Stimulated activated CD4-positive, alpha-beta T cell treated with anti-CD3 and anti-CD28 coated beads, TNF-alpha, amount 100 ng/mL, for 1 hour (primary cell): ENCODE measurements around the gene ALK.

ENCODE experiments used
- DNase-seq, 3 donors: peaks; one replicate each; pipeline ENCODE4 v3.0.0-alpha.2; 2020; ENCODE audit warnings: low read depth in 3 of 3, low spot score in 1 of 3

Gene ALK

GRCh38 chr2:29462293-29462692 is 459.1 kb downstream of the ALK start:
- DNase-seq = no peak

- no peak for DNase-seq
Observed at GRCh38 chr2:29460190-29460589, 461.2 kb downstream of the ALK start.

- DNase-seq = no peak
Observed at GRCh38 chr2:29459445-29460179, 461.8 kb downstream of the ALK start.

- no peak for DNase-seq
Observed at GRCh38 chr2:29456429-29456828, 465.0 kb downstream of the ALK start.

- no peak for DNase-seq
Observed at GRCh38 chr2:29455200-29455860, 466.1 kb downstream of the ALK start.

GRCh38 chr2:29452036-29452435 is 469.4 kb downstream of the ALK start:
- DNase-seq = no peak

- no peak for DNase-seq
Observed at GRCh38 chr2:29450596-29451222, 470.7 kb downstream of the ALK start.

- no peak for DNase-seq
Observed at GRCh38 chr2:29449499-29449898, 471.9 kb downstream of the ALK start.

GRCh38 chr2:29448096-29448688 is 473.2 kb downstream of the ALK start:
- no peak for DNase-seq

- DNase-seq = no peak
Observed at GRCh38 chr2:29447513-29447912, 473.9 kb downstream of the ALK start.

- no peak for DNase-seq
Observed at GRCh38 chr2:29446847-29447246, 474.5 kb downstream of the ALK start.

- no peak for DNase-seq
Observed at GRCh38 chr2:29444150-29444549, 477.2 kb downstream of the ALK start.

- no peak for DNase-seq
Observed at GRCh38 chr2:29443627-29444026, 477.8 kb downstream of the ALK start.

GRCh38 chr2:29443151-29443550 is 478.2 kb downstream of the ALK start:
- no peak for DNase-seq

GRCh38 chr2:29440921-29441623 is 480.3 kb downstream of the ALK start:
- no peak for DNase-seq

GRCh38 chr2:29433920-29434319 is 487.5 kb downstream of the ALK start:
- no peak for DNase-seq

- DNase-seq = no peak
Observed at GRCh38 chr2:29433128-29433527, 488.3 kb downstream of the ALK start.

- DNase-seq = no peak
Observed at GRCh38 chr2:29431485-29431884, 489.9 kb downstream of the ALK start.

GRCh38 chr2:29430382-29431112 is 490.8 kb downstream of the ALK start:
- no peak for DNase-seq

GRCh38 chr2:29426354-29426753 is 495.0 kb downstream of the ALK start:
- no peak for DNase-seq

GRCh38 chr2:29425866-29426265 is 495.5 kb downstream of the ALK start:
- DNase-seq = no peak
